Measurements from ENCODE around the gene HSDL2. TPM values are rescaled to one million over a fixed set of nuclear protein-coding genes. Genes with fewer than 3 reads are reported as not detected.

The HSDL2 gene
- total and polyA plus RNA-seq, 2 experiments from 2014 or later: 35.8 to 39.2 TPM

GRCh38 chr9:112501287-112501686 is 121.4 kb downstream of the HSDL2 start:
- Histone ChIP-seq H3K9me3 (ENCODE audit: low read depth) (no peaks in the 10 kb centered on the region), H3K27ac (no peak overlapping the region), H3K9ac (no peak overlapping the region), H3K36me3 (ENCODE audit: low read depth) (no peaks in the 10 kb centered on the region; the same call in 1 of the 2 replicates), H3K9me2 (ENCODE audit: insufficient read depth) (no peaks in the 10 kb centered on the region), H3K4me1 (ENCODE audit: insufficient read depth) (peaks cover 18% of the 10 kb centered on the region; the same call in 1 of the 2 replicates), H3K4me3 (no peak overlapping the region), H3K79me2 (ENCODE audit: insufficient read depth) (peaks cover 100% of the 10 kb centered on the region), H4K20me1 (ENCODE audit: insufficient read depth) (no peaks in the 10 kb centered on the region), H3K4me2 (ENCODE audit: unreplicated experiment) (no peak overlapping the region), H3F3A (ENCODE audit: insufficient read depth) (peaks cover 4% of the 10 kb centered on the region; the same call in 1 of the 2 replicates), H2AFZ (no peak overlapping the region), H3K27me3 (replicated peaks; ENCODE audit: insufficient read depth) (no peaks in the 10 kb centered on the region)
- DNase-seq: no peak
- WGBS, 2 experiments (ENCODE audit: low coverage in 1 of 2, low lambda C conversion rate in 2 of 2, missing lambda C conversion rate in 2 of 2): 98 to 99% methylated on average over 8 of the region's 8 CpGs
- TF ChIP-seq EZH2phosphoT487 (IDR thresholded peaks at IDR 0.05; ENCODE audit: insufficient read depth, low read depth): no peak
- TF ChIP-seq EZH2 (IDR thresholded peaks at IDR 0.05; ENCODE audit: insufficient read depth, poor library complexity, severe bottlenecking): no peak
- in situ Hi-C loops (cut with MboI): no loop called here

- Histone ChIP-seq H3K36me3 (ENCODE audit: low read depth) (no peaks in the 10 kb centered on the region; the same call in 1 of the 2 replicates), H3K4me3 (no peak overlapping the region), H2AFZ (no peak overlapping the region), H3K27ac (no peak overlapping the region), H3K79me2 (ENCODE audit: insufficient read depth) (peaks cover 100% of the 10 kb centered on the region), H3K27me3 (replicated peaks; ENCODE audit: insufficient read depth) (no peaks in the 10 kb centered on the region), H4K20me1 (ENCODE audit: insufficient read depth) (no peaks in the 10 kb centered on the region), H3K4me2 (ENCODE audit: unreplicated experiment) (no peak overlapping the region), H3F3A (ENCODE audit: insufficient read depth) (peaks cover 4% of the 10 kb centered on the region; the same call in 1 of the 2 replicates), H3K9me2 (ENCODE audit: insufficient read depth) (no peaks in the 10 kb centered on the region), H3K9me3 (ENCODE audit: low read depth) (no peaks in the 10 kb centered on the region), H3K9ac (no peak overlapping the region), H3K4me1 (ENCODE audit: insufficient read depth) (peaks cover 18% of the 10 kb centered on the region; the same call in 1 of the 2 replicates)
- in situ Hi-C loops (cut with MboI): no loop called here
- no peak for DNase-seq
- TF ChIP-seq EZH2 (IDR thresholded peaks at IDR 0.05; ENCODE audit: insufficient read depth, poor library complexity, severe bottlenecking) (no peak), EZH2phosphoT487 (IDR thresholded peaks at IDR 0.05; ENCODE audit: insufficient read depth, low read depth) (no peak)
- WGBS, 2 experiments (ENCODE audit: low coverage in 1 of 2, low lambda C conversion rate in 2 of 2, missing lambda C conversion rate in 2 of 2): 83 to 88% methylated on average over 3 of the region's 3 CpGs
These were observed 122.5 kb downstream of the HSDL2 start for GRCh38 chr9:112502175-112502946.

- no peaks in the 10 kb centered on the region; the same call in 1 of the 2 replicates for H3K36me3 ChIP-seq (ENCODE audit: low read depth)
- 56 to 62% methylated on average over 5 of the region's 5 CpGs for WGBS, 2 experiments (ENCODE audit: low coverage in 1 of 2, low lambda C conversion rate in 2 of 2, missing lambda C conversion rate in 2 of 2)
- no peak for DNase-seq
These were observed 123.3 kb downstream of the HSDL2 start for GRCh38 chr9:112503170-112503569.

GRCh38 chr9:112505086-112505485 is 125.2 kb downstream of the HSDL2 start:
- Histone ChIP-seq H3K79me2 (ENCODE audit: insufficient read depth) (peaks cover 100% of the 10 kb centered on the region), H3K27ac (no peak overlapping the region), H3K9me2 (ENCODE audit: insufficient read depth) (no peaks in the 10 kb centered on the region), H3K4me2 (ENCODE audit: unreplicated experiment) (no peak overlapping the region), H2AFZ (no peak overlapping the region), H3F3A (ENCODE audit: insufficient read depth) (peaks cover 4% of the 10 kb centered on the region; the same call in 1 of the 2 replicates), H3K27me3 (replicated peaks; ENCODE audit: insufficient read depth) (no peaks in the 10 kb centered on the region), H3K4me1 (ENCODE audit: insufficient read depth) (peaks cover 14% of the 10 kb centered on the region; the same call in 1 of the 2 replicates), H4K20me1 (ENCODE audit: insufficient read depth) (0 out of 2 replicates have a peak, but pooled peaks cover 3% of the 10 kb centered on the region), H3K9ac (no peak overlapping the region), H3K4me3 (no peak overlapping the region), H3K36me3 (ENCODE audit: low read depth) (no peaks in the 10 kb centered on the region; the same call in 1 of the 2 replicates), H3K9me3 (ENCODE audit: low read depth) (no peaks in the 10 kb centered on the region)
- 90 to 92% methylated on average over 4 of the region's 4 CpGs for WGBS, 2 experiments (ENCODE audit: low coverage in 1 of 2, low lambda C conversion rate in 2 of 2, missing lambda C conversion rate in 2 of 2)
- in situ Hi-C loops (cut with MboI): no loop called here
- TF ChIP-seq EZH2 (IDR thresholded peaks at IDR 0.05; ENCODE audit: insufficient read depth, poor library complexity, severe bottlenecking) (no peak), EZH2phosphoT487 (IDR thresholded peaks at IDR 0.05; ENCODE audit: insufficient read depth, low read depth) (no peak)
- DNase-seq: no peak

More at GRCh38 chr9:112503170-112503569, 123.3 kb downstream of the HSDL2 start:
- H3K9ac ChIP-seq: no peak overlapping the region
- H2AFZ ChIP-seq: no peak overlapping the region
- H3F3A ChIP-seq (ENCODE audit: insufficient read depth): peaks cover 4% of the 10 kb centered on the region; the same call in 1 of the 2 replicates
- no peak overlapping the region for H3K4me2 ChIP-seq (ENCODE audit: unreplicated experiment)
- in situ Hi-C loops (cut with MboI): no loop called here
- peaks cover 14% of the 10 kb centered on the region; the same call in 1 of the 2 replicates for H3K4me1 ChIP-seq (ENCODE audit: insufficient read depth)
- TF ChIP-seq EZH2 (IDR thresholded peaks at IDR 0.05; ENCODE audit: insufficient read depth, poor library complexity, severe bottlenecking): no peak
- no peak for TF ChIP-seq EZH2phosphoT487 (IDR thresholded peaks at IDR 0.05; ENCODE audit: insufficient read depth, low read depth)
- H3K4me3 ChIP-seq: no peak overlapping the region
- no peaks in the 10 kb centered on the region for H3K9me3 ChIP-seq (ENCODE audit: low read depth)
- H3K9me2 ChIP-seq (ENCODE audit: insufficient read depth): no peaks in the 10 kb centered on the region
- no peaks in the 10 kb centered on the region for H3K27me3 ChIP-seq (replicated peaks; ENCODE audit: insufficient read depth)
- H3K27ac ChIP-seq: no peak overlapping the region
- no peaks in the 10 kb centered on the region for H4K20me1 ChIP-seq (ENCODE audit: insufficient read depth)
- H3K79me2 ChIP-seq (ENCODE audit: insufficient read depth): peaks cover 100% of the 10 kb centered on the region

Data from GM23248 (cell line).